Ureter (tissue), 1 donor: ENCODE measurements around the gene SLC25A44. TPM values are rescaled to one million over a fixed set of nuclear protein-coding genes. Genes with fewer than 3 reads are reported as not detected.

Source experiments
- total RNA-seq: library from RNA; stranded (reverse); gene quantifications from one replicate; pipeline ENCODE4 v1.2.4, GENCODE V29; 2023
- donor health status: DM: yes; HTN: yes; CAD: no.

SLC25A44 gene
- total RNA-seq, 1 donor from 2014 or later, result 24.7 TPM

Other genes with a start within 250 kb of the SLC25A44 start
- gene ARHGEF2, start 215.6 kb upstream of the SLC25A44 start, total RNA-seq, result 104 TPM
- gene SSR2, start 173.2 kb upstream of the SLC25A44 start, total RNA-seq, result 189 TPM
- gene UBQLN4, start 140.3 kb upstream of the SLC25A44 start, total RNA-seq, result 40.0 TPM
- gene LAMTOR2, start 139.3 kb upstream of the SLC25A44 start, total RNA-seq, result 47.5 TPM
- gene RAB25, start 132.9 kb upstream of the SLC25A44 start, total RNA-seq, result 182 TPM
- 1.2 TPM for gene MEX3A, start 111.6 kb upstream of the SLC25A44 start, total RNA-seq
- 444 TPM for gene LMNA, start 79.4 kb upstream of the SLC25A44 start, total RNA-seq
- 49.3 TPM for gene SEMA4A, start 40.5 kb upstream of the SLC25A44 start, total RNA-seq
- 59.3 TPM for gene PMF1, start 18.9 kb downstream of the SLC25A44 start, total RNA-seq
- 2.2 TPM for gene BGLAP, start 48.1 kb downstream of the SLC25A44 start, total RNA-seq
- 4.4 TPM for gene PAQR6, start 54.0 kb downstream of the SLC25A44 start, total RNA-seq
- 77.5 TPM for gene SMG5, start 88.7 kb downstream of the SLC25A44 start, total RNA-seq
- gene TMEM79, start 90.2 kb downstream of the SLC25A44 start, total RNA-seq, result 26.2 TPM
- gene GLMP, start 101.6 kb downstream of the SLC25A44 start, total RNA-seq, result 47.6 TPM
- not detected for gene VHLL, start 105.2 kb downstream of the SLC25A44 start, total RNA-seq
- gene CCT3, start 144.2 kb downstream of the SLC25A44 start, total RNA-seq, result 209 TPM
- gene TSACC, start 144.4 kb downstream of the SLC25A44 start, total RNA-seq, result 2.2 TPM
- gene RHBG, start 175.1 kb downstream of the SLC25A44 start, total RNA-seq, result 2.8 TPM